CD8-positive, alpha-beta memory T cell (primary cell): ENCODE results near the gene C2orf92. TPM values are rescaled to one million over a fixed set of nuclear protein-coding genes. Genes with fewer than 3 reads are reported as not detected.
A peak's percentile ranks its signal among the peaks of the same experiment; 100 is the strongest.

Source experiments
- CTCF ChIA-PET: fragments of 350-600 bp; sonication (Branson Sonifier 250); formaldehyde crosslinking; loops from one replicate; lab custom pipeline; 2021; ENCODE audit warnings: antibody characterized with exemption; lab: Charles Lee
- POLR2A ChIA-PET: fragments of 350-600 bp; sonication (Branson Sonifier 250); formaldehyde crosslinking; loops from one replicate; lab custom pipeline; 2021; ENCODE audit warnings: antibody characterized with exemption; lab: Charles Lee
- DNase-seq, 5 donors: peaks; one replicate each; pipeline versions ENCODE4 v3.0.0 to v3.0.0-alpha.2; 2020 to 2022; ENCODE audit warnings: mixed read lengths in 1 of 5
- H3K27ac ChIP-seq: one replicate; pipeline ENCODE4 v1.7.0; 2013; ENCODE audit warnings: low read depth, mild to moderate bottlenecking, low read length, moderate library complexity
- H3K27me3 ChIP-seq: 2 replicates; pipeline ENCODE4 v1.7.0; 2013; ENCODE audit warnings: low read length, mild to moderate bottlenecking; ENCODE audit not compliant: insufficient read depth, poor library complexity, severe bottlenecking
- H3K36me3 ChIP-seq: 2 replicates; pipeline ENCODE4 v1.7.0; 2013; ENCODE audit warnings: mild to moderate bottlenecking, low read length, moderate library complexity; ENCODE audit not compliant: insufficient read depth
- H3K4me1 ChIP-seq: 2 replicates; pipeline ENCODE4 v1.7.0; 2013; ENCODE audit warnings: mild to moderate bottlenecking, low read length, moderate library complexity; ENCODE audit not compliant: insufficient read depth
- H3K4me3 ChIP-seq: 2 replicates; pipeline ENCODE4 v1.7.0; 2013; ENCODE audit warnings: mild to moderate bottlenecking, low read length
- H3K9me3 ChIP-seq: 2 replicates; pipeline ENCODE4 v1.7.0; 2013; ENCODE audit warnings: mild to moderate bottlenecking, low read length
- H3K27ac Mint-ChIP-seq, 8 donors: one replicate each; pipeline ENCODE4 v1.8.0; 2020 to 2021; ENCODE audit warnings: mixed read lengths in 8 of 8, mild to moderate bottlenecking in 6 of 8, inconsistent platforms in 3 of 8, moderate library complexity in 3 of 8
- H3K27me3 Mint-ChIP-seq, 2 donors: one replicate each; pipeline ENCODE4 v1.8.0; 2020 to 2021; ENCODE audit warnings: mixed read lengths in 2 of 2, mild to moderate bottlenecking in 1 of 2, moderate library complexity in 1 of 2
- H3K36me3 Mint-ChIP-seq, 3 donors: one replicate each; pipeline ENCODE4 v1.8.0; 2020 to 2021; ENCODE audit warnings: mixed read lengths in 3 of 3, inconsistent platforms in 1 of 3, mild to moderate bottlenecking in 1 of 3
- H3K4me1 Mint-ChIP-seq, 3 donors: one replicate each; pipeline ENCODE4 v1.8.0; 2020 to 2021; ENCODE audit warnings: mixed read lengths in 3 of 3, inconsistent platforms in 1 of 3, mild to moderate bottlenecking in 1 of 3
- H3K4me3 Mint-ChIP-seq, 7 donors: one replicate each; pipeline ENCODE4 v1.8.0; 2020 to 2021; ENCODE audit warnings: mixed read lengths in 7 of 7, mild to moderate bottlenecking in 6 of 7, moderate library complexity in 4 of 7, inconsistent platforms in 2 of 7
- H3K9me3 Mint-ChIP-seq, 5 donors: one replicate each; pipeline ENCODE4 v1.8.0; 2020 to 2022; ENCODE audit warnings: mixed read lengths in 5 of 5, mild to moderate bottlenecking in 3 of 5, moderate library complexity in 2 of 5, inconsistent platforms in 1 of 5
- polyA plus RNA-seq: library from polyadenylated mRNA; unstranded; fragments of 300-500 nt; fragmentation: Illumina TruSeq; gene quantifications from one replicate; pipeline ENCODE4 v1.2.3, GENCODE V29; 2021
- total RNA-seq, 2 experiments: library from RNA; stranded (reverse); gene quantifications; one replicate each; pipeline ENCODE4 v1.2.3, GENCODE V29; 2021

Gene C2orf92
- total and polyA plus RNA-seq, 3 experiments from 2014 or later, result 4.6 to 6.5 TPM; not detected in 1

- H3K4me3 ChIP-seq, result no peak overlapping the region
- no peak for DNase-seq
- no peak overlapping the region for H3K27ac ChIP-seq
- H3K27me3 Mint-ChIP-seq, result peaks cover 4 to 5% of the 10 kb centered on the region in 2 donors
- no peaks in the 10 kb centered on the region for H3K27me3 ChIP-seq
- H3K36me3 Mint-ChIP-seq, result no peaks in the 10 kb centered on the region
- no peaks in the 10 kb centered on the region for H3K36me3 ChIP-seq
- no peaks in the 10 kb centered on the region for H3K4me1 ChIP-seq
- CTCF ChIA-PET, result interaction anchor here (6.0 to 16.2 kb wide), 2 partner anchors 10 to 42 kb away, joined by 43 to 301 read pairs; partner anchors contain the start of gene ZAP70
- POLR2A ChIA-PET, result no interaction called here
- H3K9me3 Mint-ChIP-seq, result no peaks in the 10 kb centered on the region
- H3K4me1 Mint-ChIP-seq, result peaks cover 0 to 6% (median 1%) of the 10 kb centered on the region in 3 donors
- no peak overlapping the region for H3K27ac Mint-ChIP-seq
- H3K9me3 ChIP-seq, result no peaks in the 10 kb centered on the region
- no peak overlapping the region for H3K4me3 Mint-ChIP-seq
Observed at GRCh38 chr2:97703741-97704140, 34.2 kb downstream of the C2orf92 start.

- Mint-ChIP-seq H3K27me3 (peaks cover 5% of the 10 kb centered on the region in 2 donors), H3K27ac (no peak overlapping the region), H3K4me3 (peak overlapping the region in 1 of 7 donors; percentile 21), H3K36me3 (peaks cover 0 to under 1% (median 0%) of the 10 kb centered on the region in 3 donors), H3K4me1 (peaks cover 4 to 8% (median 5%) of the 10 kb centered on the region in 3 donors), H3K9me3 (no peaks in the 10 kb centered on the region)
- ChIA-PET CTCF (interaction anchor here (0.9 to 16.2 kb wide), 2 partner anchors 9 to 41 kb away, joined by 3 to 301 read pairs; partner anchors contain the start of gene ZAP70), POLR2A (no interaction called here)
- no peak for DNase-seq
- Histone ChIP-seq H3K27me3 (no peaks in the 10 kb centered on the region), H3K4me3 (no peak overlapping the region), H3K27ac (no peak overlapping the region), H3K4me1 (peaks cover 1% of the 10 kb centered on the region), H3K9me3 (no peaks in the 10 kb centered on the region), H3K36me3 (no peaks in the 10 kb centered on the region)
Observed at GRCh38 chr2:97704989-97705388, 35.5 kb downstream of the C2orf92 start.

DNA sequence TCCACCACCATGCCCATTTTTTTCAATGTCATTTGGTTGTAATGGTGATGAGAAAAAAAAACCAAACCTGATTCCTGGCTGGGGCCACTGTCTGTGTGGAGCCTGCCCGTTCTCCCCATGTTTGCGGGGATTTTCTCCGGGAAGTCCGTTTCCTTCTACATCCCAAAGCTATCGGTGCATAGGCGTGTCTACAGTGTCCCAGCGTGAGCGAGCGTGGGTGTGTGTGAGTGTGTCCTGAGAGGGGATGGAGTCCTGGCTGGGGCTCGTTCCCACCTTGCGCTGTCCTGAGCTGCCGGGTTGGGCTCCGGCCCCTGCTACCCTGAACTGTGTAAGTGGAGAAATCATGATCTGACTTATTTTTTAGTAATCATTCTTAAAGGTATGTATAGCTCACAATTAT is 36.6 kb downstream of the C2orf92 start:
- Histone ChIP-seq H3K4me1 (peaks cover 11% of the 10 kb centered on the region), H3K4me3 (no peak overlapping the region), H3K9me3 (no peaks in the 10 kb centered on the region), H3K27me3 (no peaks in the 10 kb centered on the region), H3K27ac (no peak overlapping the region), H3K36me3 (no peaks in the 10 kb centered on the region)
- no peaks in the 10 kb centered on the region for H3K9me3 Mint-ChIP-seq
- no peak overlapping the region for H3K4me3 Mint-ChIP-seq
- ChIA-PET POLR2A (no interaction called here), CTCF (interaction anchor here (1.8 to 16.2 kb wide), 2 partner anchors 13 to 40 kb away, joined by 7 to 301 read pairs; no protein-coding TSS in a partner anchor)
- peaks cover 0 to 1% (median 0%) of the 10 kb centered on the region in 3 donors for H3K36me3 Mint-ChIP-seq
- H3K4me1 Mint-ChIP-seq, result peaks cover 10 to 15% (median 13%) of the 10 kb centered on the region in 3 donors
- no peak overlapping the region for H3K27ac Mint-ChIP-seq
- H3K27me3 Mint-ChIP-seq, result peaks cover 5% of the 10 kb centered on the region in 2 donors
- no peak for DNase-seq

DNA sequence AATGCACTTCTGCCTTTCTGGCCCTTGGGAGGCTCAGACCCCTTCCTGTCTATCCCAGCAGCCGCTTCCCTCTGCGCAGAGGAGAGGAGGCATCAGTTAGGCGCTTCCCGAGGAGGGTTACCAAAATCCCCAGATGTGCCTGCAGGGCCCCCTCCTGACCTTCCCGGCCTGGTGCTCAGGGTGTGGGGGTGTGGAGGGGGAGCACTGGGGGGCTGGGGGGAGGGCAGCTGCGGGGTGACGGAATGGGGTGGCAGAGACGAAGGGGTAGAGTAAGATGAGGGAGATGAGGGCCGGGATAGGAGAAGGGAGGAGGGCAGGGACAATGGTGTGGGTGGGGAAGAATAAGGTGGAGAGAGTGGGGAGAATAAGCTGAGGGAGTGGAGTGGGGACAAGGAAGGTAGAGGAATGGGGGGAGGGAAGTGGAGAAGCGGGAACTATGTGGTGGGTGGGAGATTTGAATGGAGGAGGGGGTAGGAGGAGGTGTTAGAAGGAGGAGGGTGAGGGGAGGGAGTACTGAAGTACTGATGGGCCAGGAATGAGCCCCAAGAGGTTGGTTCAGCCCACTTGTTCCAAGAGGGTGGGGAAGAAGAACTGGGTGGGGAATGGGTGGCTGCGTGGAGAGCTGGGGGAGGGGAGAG is 37.3 kb downstream of the C2orf92 start:
- Mint-ChIP-seq H3K27ac (no peak overlapping the region), H3K36me3 (peaks cover 0 to 1% (median 0%) of the 10 kb centered on the region in 3 donors), H3K9me3 (no peaks in the 10 kb centered on the region), H3K4me3 (no peak overlapping the region), H3K27me3 (peaks cover 5% of the 10 kb centered on the region in 2 donors), H3K4me1 (peaks cover 17 to 22% (median 20%) of the 10 kb centered on the region in 3 donors)
- Histone ChIP-seq H3K9me3 (no peaks in the 10 kb centered on the region), H3K4me1 (peaks cover 19% of the 10 kb centered on the region), H3K27me3 (no peaks in the 10 kb centered on the region), H3K4me3 (no peak overlapping the region), H3K27ac (no peak overlapping the region), H3K36me3 (no peaks in the 10 kb centered on the region)
- CTCF ChIA-PET, result interaction anchor here (0.6 to 16.2 kb wide), 5 partner anchors 9 to 43 kb away, joined by 3 to 301 read pairs (median 7); partner anchors contain the start of gene ACTR1B
- POLR2A ChIA-PET, result no interaction called here
- no peak for DNase-seq

GRCh38 chr2:97707362-97708047 is 38.0 kb downstream of the C2orf92 start:
- DNase-seq, result peak in 1 of 5 donors; percentile 33
- Mint-ChIP-seq H3K4me3 (no peak overlapping the region), H3K4me1 (peaks cover 24 to 29% (median 27%) of the 10 kb centered on the region in 3 donors), H3K36me3 (peaks cover 0 to 1% (median 0%) of the 10 kb centered on the region in 3 donors), H3K9me3 (no peaks in the 10 kb centered on the region), H3K27ac (no peak overlapping the region), H3K27me3 (peaks cover 5% of the 10 kb centered on the region in 2 donors)
- Histone ChIP-seq H3K27me3 (no peaks in the 10 kb centered on the region), H3K4me1 (peaks cover 25% of the 10 kb centered on the region), H3K4me3 (no peak overlapping the region), H3K36me3 (no peaks in the 10 kb centered on the region), H3K27ac (no peak overlapping the region), H3K9me3 (no peaks in the 10 kb centered on the region)
- POLR2A ChIA-PET, result no interaction called here
- CTCF ChIA-PET, result interaction anchor here (1.3 to 16.2 kb wide), 6 partner anchors 10 to 117 kb away, joined by 4 to 301 read pairs (median 6); partner anchors contain the start of gene ACTR1B

GRCh38 chr2:97708048-97708380 is 38.5 kb downstream of the C2orf92 start:
- H3K27ac Mint-ChIP-seq, result no peak overlapping the region
- no peaks in the 10 kb centered on the region for H3K9me3 ChIP-seq
- no peak overlapping the region for H3K4me3 ChIP-seq
- DNase-seq, result peak in 1 of 5 donors; percentile 29
- POLR2A ChIA-PET, result no interaction called here
- no peak overlapping the region for H3K27ac ChIP-seq
- H3K9me3 Mint-ChIP-seq, result no peaks in the 10 kb centered on the region
- H3K27me3 ChIP-seq, result no peaks in the 10 kb centered on the region
- H3K4me3 Mint-ChIP-seq, result no peak overlapping the region
- peaks cover 5% of the 10 kb centered on the region in 2 donors for H3K27me3 Mint-ChIP-seq
- peaks cover 0 to 1% (median 0%) of the 10 kb centered on the region in 3 donors for H3K36me3 Mint-ChIP-seq
- H3K4me1 Mint-ChIP-seq, result peaks cover 28 to 34% (median 32%) of the 10 kb centered on the region in 3 donors
- CTCF ChIA-PET, result interaction anchor here (1.3 to 16.2 kb wide), 6 partner anchors 10 to 117 kb away, joined by 4 to 301 read pairs (median 10); partner anchors contain the start of gene ACTR1B
- no peaks in the 10 kb centered on the region for H3K36me3 ChIP-seq
- peaks cover 30% of the 10 kb centered on the region for H3K4me1 ChIP-seq

- POLR2A ChIA-PET, result no interaction called here
Observed at GRCh38 chr2:97708608-97709007, 39.1 kb downstream of the C2orf92 start.

More at GRCh38 chr2:97708608-97709007, 39.1 kb downstream of the C2orf92 start:
- CTCF ChIA-PET, result interaction anchor here (1.3 to 16.2 kb wide), 9 partner anchors 10 to 118 kb away, joined by 3 to 301 read pairs (median 5); no protein-coding TSS in a partner anchor
- H3K36me3 ChIP-seq, result no peaks in the 10 kb centered on the region
- Mint-ChIP-seq H3K27me3 (peaks cover 5% of the 10 kb centered on the region in 2 donors), H3K9me3 (no peaks in the 10 kb centered on the region), H3K36me3 (peaks cover 1 to 4% (median 2%) of the 10 kb centered on the region in 3 donors), H3K4me1 (peaks cover 34 to 40% (median 37%) of the 10 kb centered on the region in 3 donors), H3K4me3 (no peak overlapping the region), H3K27ac (no peak overlapping the region)
- H3K27me3 ChIP-seq, result no peaks in the 10 kb centered on the region
- H3K4me3 ChIP-seq, result no peak overlapping the region
- no peak for DNase-seq
- no peak overlapping the region for H3K27ac ChIP-seq
- no peaks in the 10 kb centered on the region for H3K9me3 ChIP-seq
- peaks cover 34% of the 10 kb centered on the region for H3K4me1 ChIP-seq
